H1 (cell line): ENCODE measurements around the gene CCNC. TPM values are rescaled to one million over a fixed set of nuclear protein-coding genes. Genes with fewer than 3 reads are reported as not detected.
A peak's percentile ranks its signal among the peaks of the same experiment; 100 is the strongest.

ENCODE experiments used
- ASH2L ChIP-seq: fragments of 200-600, 300-600 bp; sonication (generic); IDR thresholded peaks from one replicate; pipeline ENCODE4 v1.7.1; 2017; ENCODE audit warnings: low read length
- BRCA1 ChIP-seq: IDR thresholded peaks from 2 replicates; pipeline ENCODE4 v1.6.1; 2012; ENCODE audit warnings: low read depth, low read length, improper control_type of control experiment
- CBX5 ChIP-seq: fragments of 300-800, 300-1000 bp; sonication (generic); IDR thresholded peaks from 2 replicates; pipeline ENCODE4 v1.7.1; 2016; ENCODE audit warnings: antibody characterized with exemption, low read length, low read depth
- CHD2 ChIP-seq: IDR thresholded peaks from 2 replicates; pipeline ENCODE4 v1.6.1; 2012; ENCODE audit warnings: low read length, improper control_type of control experiment
- CREB1 ChIP-seq: IDR thresholded peaks from 2 replicates; pipeline ENCODE4 v1.6.1; 2012; ENCODE audit warnings: inconsistent platforms
- CTBP2 ChIP-seq: IDR thresholded peaks from 2 replicates; pipeline ENCODE4 v1.7.0; 2011; ENCODE audit warnings: borderline replicate concordance, mild to moderate bottlenecking, moderate library complexity, mixed read lengths, low read length; ENCODE audit not compliant: insufficient read depth, insufficient read length
- GTF2F1 ChIP-seq: IDR thresholded peaks from 2 replicates; pipeline ENCODE4 v1.6.1; 2012; ENCODE audit warnings: low read depth, low read length, improper control_type of control experiment, borderline replicate concordance
- MAFK ChIP-seq: IDR thresholded peaks from 2 replicates; pipeline ENCODE4 v1.6.1; 2012; ENCODE audit warnings: low read depth, mild to moderate bottlenecking, improper control_type of control experiment, low read length
- NRF1 ChIP-seq: IDR thresholded peaks from 2 replicates; pipeline ENCODE4 v1.6.1; 2011; ENCODE audit warnings: mild to moderate bottlenecking, low read depth, low read length, improper control_type of control experiment
- RXRA ChIP-seq: IDR thresholded peaks from 2 replicates; pipeline ENCODE4 v1.6.1; 2011; ENCODE audit warnings: low read depth, mild to moderate bottlenecking, low read length, moderate library complexity; ENCODE audit not compliant: insufficient read depth
- SAP30 ChIP-seq: fragments of 300-600 bp; sonication (generic); IDR thresholded peaks from 2 replicates; pipeline ENCODE4 v1.7.1; 2012; ENCODE audit warnings: low read length, moderate library complexity, mild to moderate bottlenecking, inconsistent platforms; ENCODE audit not compliant: insufficient read depth, insufficient replicate concordance
- SIX5 ChIP-seq: IDR thresholded peaks from 2 replicates; pipeline ENCODE4 v1.6.1; 2011; ENCODE audit warnings: mild to moderate bottlenecking, low read depth, low read length
- SP2 ChIP-seq: IDR thresholded peaks from 2 replicates; pipeline ENCODE4 v1.6.1; 2012; ENCODE audit warnings: mild to moderate bottlenecking, low read length, inconsistent platforms
- TAF1 ChIP-seq: IDR thresholded peaks from 2 replicates; pipeline ENCODE4 v1.6.1; 2011; ENCODE audit warnings: mild to moderate bottlenecking, low read depth, low read length
- TAF7 ChIP-seq: optimal IDR thresholded peaks from 2 replicates; pipeline ENCODE3; 2011; ENCODE audit warnings: low read depth, mild to moderate bottlenecking, inconsistent platforms, low read length, moderate library complexity, borderline replicate concordance
- YY1 ChIP-seq: IDR thresholded peaks from 2 replicates; pipeline ENCODE4 v1.6.1; 2011; ENCODE audit warnings: low read depth, mild to moderate bottlenecking, low read length
- polyA plus RNA-seq, 7 experiments: library from polyadenylated mRNA; depleted of rRNA in 3 of 7; stranded (reverse) in 5 of 7; unstranded in 2 of 7; fragments of >200 nt in 5 of 7; fragments of 200-250 nt in 2 of 7; gene quantifications; 1 replicate in 5 of 7; 2 replicates in 1 of 7; 4 replicates in 1 of 7; pipeline versions ENCODE4 v1.2.1 to v1.2.3, GENCODE V29; 2011 to 2013; ENCODE audit warnings: missing spikeins in 2 of 7, mixed read lengths in 2 of 7
- total RNA-seq: library from RNA; stranded (reverse); fragmentation: NEBNext Ultra II Directional; extraction: Animal tissue kit (Norgen Biotek cat#: 25700); gene quantifications from 2 replicates; pipeline ENCODE4 v1.2.1, GENCODE V29; 2021
- TF ChIP-seq, protein P1 (sequence below): IDR thresholded peaks from 2 replicates; pipeline ENCODE4 v1.6.1; 2012; ENCODE audit warnings: low read length, inconsistent platforms
- TF ChIP-seq, protein P2 (sequence below), 3 experiments: IDR thresholded peaks; 1 replicate in 2 of 3; 2 replicates in 1 of 3; pipeline versions ENCODE4 v1.5.1 to v1.6.1; 2011; ENCODE audit warnings: low read length in 3 of 3, mild to moderate bottlenecking in 3 of 3, inconsistent platforms in 2 of 3, low read depth in 1 of 3, moderate library complexity in 1 of 3; ENCODE audit not compliant: insufficient read depth in 1 of 3; ENCODE audit errors: control extremely low read depth in 1 of 3
- TF ChIP-seq, protein P3 (sequence below): IDR thresholded peaks from 2 replicates; pipeline ENCODE4 v1.6.1; 2012; ENCODE audit warnings: inconsistent platforms

Gene CCNC
- total and polyA plus RNA-seq, 2 of the 8 experiments (the other 6 are each of a cell fraction or from before 2014, with no cell fraction given) = 45.4 to 107 TPM

DNA sequence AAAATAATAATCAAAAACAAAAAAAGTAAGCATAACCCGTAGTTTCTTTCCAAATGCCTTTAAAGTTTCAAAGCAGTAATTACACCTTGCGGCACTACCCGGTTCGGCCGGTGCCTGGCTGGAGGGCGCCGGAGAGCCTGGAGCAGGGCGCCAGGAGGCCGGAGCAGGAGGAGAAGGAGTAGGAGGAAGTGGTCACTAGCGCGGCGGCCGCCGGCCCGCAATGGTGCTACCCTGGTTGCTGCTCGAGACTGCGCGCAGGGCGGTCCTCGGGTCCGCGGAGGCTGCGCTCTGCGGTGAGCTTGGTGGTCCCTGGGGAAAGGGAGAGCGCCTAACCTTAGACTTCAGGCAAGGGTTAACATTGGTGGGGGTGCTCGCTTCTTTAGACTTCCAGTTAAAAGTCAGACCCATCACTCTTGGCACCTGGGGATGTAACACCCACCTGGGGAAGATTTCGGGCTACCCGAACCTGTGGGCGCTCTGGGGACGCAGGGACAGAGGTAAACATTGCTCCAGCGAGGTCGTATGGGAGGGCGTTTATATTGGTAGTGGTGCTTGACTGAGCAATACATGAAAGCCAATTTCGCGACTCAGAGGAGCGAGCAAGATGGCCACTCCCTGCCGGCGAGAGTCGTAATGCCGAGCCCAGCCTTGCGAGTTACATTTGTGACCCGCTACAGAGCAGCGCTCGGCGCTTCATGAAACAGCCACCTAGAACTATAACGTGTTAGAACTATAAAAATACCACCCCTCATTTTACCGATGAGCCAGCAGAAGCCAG lies 47.4 kb downstream of the CCNC start (continued):
- TF ChIP-seq, protein P1, sequence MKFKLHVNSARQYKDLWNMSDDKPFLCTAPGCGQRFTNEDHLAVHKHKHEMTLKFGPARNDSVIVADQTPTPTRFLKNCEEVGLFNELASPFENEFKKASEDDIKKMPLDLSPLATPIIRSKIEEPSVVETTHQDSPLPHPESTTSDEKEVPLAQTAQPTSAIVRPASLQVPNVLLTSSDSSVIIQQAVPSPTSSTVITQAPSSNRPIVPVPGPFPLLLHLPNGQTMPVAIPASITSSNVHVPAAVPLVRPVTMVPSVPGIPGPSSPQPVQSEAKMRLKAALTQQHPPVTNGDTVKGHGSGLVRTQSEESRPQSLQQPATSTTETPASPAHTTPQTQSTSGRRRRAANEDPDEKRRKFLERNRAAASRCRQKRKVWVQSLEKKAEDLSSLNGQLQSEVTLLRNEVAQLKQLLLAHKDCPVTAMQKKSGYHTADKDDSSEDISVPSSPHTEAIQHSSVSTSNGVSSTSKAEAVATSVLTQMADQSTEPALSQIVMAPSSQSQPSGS = no peak
- TF ChIP-seq RXRA (no peak), CTBP2 (no peak), GTF2F1 (peak; percentile 72; the same call in 1 of the 2 replicates), BRCA1 (no peak; the same call in 1 of the 2 replicates), ASH2L (peak; percentile 84), SP2 (no peak), CBX5 (no peak), CHD2 (no peak), MAFK (no peak), CREB1 (peak; percentile 44; the same call in 1 of the 2 replicates), TAF7 (peak; percentile 90), YY1 (peak; percentile 91), SIX5 (no peak), TAF1 (peak; percentile 94), SAP30 (no peak), NRF1 (no peak)
- TF ChIP-seq, protein P2, sequence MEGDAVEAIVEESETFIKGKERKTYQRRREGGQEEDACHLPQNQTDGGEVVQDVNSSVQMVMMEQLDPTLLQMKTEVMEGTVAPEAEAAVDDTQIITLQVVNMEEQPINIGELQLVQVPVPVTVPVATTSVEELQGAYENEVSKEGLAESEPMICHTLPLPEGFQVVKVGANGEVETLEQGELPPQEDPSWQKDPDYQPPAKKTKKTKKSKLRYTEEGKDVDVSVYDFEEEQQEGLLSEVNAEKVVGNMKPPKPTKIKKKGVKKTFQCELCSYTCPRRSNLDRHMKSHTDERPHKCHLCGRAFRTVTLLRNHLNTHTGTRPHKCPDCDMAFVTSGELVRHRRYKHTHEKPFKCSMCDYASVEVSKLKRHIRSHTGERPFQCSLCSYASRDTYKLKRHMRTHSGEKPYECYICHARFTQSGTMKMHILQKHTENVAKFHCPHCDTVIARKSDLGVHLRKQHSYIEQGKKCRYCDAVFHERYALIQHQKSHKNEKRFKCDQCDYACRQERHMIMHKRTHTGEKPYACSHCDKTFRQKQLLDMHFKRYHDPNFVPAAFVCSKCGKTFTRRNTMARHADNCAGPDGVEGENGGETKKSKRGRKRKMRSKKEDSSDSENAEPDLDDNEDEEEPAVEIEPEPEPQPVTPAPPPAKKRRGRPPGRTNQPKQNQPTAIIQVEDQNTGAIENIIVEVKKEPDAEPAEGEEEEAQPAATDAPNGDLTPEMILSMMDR (IDR thresholded peaks at IDR 0.05; ENCODE audit: control extremely low read depth in 1 of 3, insufficient read depth in 1 of 3, low read depth in 1 of 3, low read length in 3 of 3) = peak; percentile 74 to 79 (median 78)
- TF ChIP-seq, protein P3, sequence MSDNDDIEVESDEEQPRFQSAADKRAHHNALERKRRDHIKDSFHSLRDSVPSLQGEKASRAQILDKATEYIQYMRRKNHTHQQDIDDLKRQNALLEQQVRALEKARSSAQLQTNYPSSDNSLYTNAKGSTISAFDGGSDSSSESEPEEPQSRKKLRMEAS = peak; percentile 40; the same call in 1 of the 2 replicates
